Tibial artery (tissue), 4 donors: ENCODE data around the gene AMIGO1.

Source experiments
- DNase-seq, 2 donors: peaks; one replicate each; pipeline ENCODE4 v3.0.0-alpha.2; 2019
- H3K27ac ChIP-seq, 2 donors: fragments of 200-600 bp; sonication (generic) in 1 of 2; 1 replicate in 1 of 2; 2 replicates in 1 of 2; pipeline ENCODE4 v1.5.1; 2018 to 2019; ENCODE audit warnings: mild to moderate bottlenecking in 1 of 2
- H3K27me3 ChIP-seq, 2 donors: fragments of 200-600 bp; sonication (generic) in 1 of 2; one replicate each; pipeline versions ENCODE4 v1.5.1 to v1.6.0; 2016 to 2019
- H3K36me3 ChIP-seq, 3 donors: fragments of 200-600 bp; sonication (generic) in 2 of 3; one replicate each; pipeline ENCODE4 v1.5.1; 2016 to 2019; ENCODE audit warnings: mild to moderate bottlenecking in 2 of 3
- H3K4me1 ChIP-seq, 4 donors: fragments of 200-600 bp; sonication (generic) in 2 of 4; 1 replicate in 3 of 4; 2 replicates in 1 of 4; pipeline ENCODE4 v1.5.1; 2016 to 2019
- H3K4me3 ChIP-seq, 2 donors: fragments of 200-600 bp; sonication (generic) in 1 of 2; 1 replicate in 1 of 2; 2 replicates in 1 of 2; pipeline ENCODE4 v1.5.1; 2018 to 2019; ENCODE audit warnings: mild to moderate bottlenecking in 2 of 2
- H3K9me3 ChIP-seq, 3 donors: fragments of 200-600 bp; sonication (generic) in 1 of 3; one replicate each; pipeline ENCODE4 v1.5.1; 2016 to 2019
- CTCF ChIP-seq, 2 experiments: fragments of 200-600 bp in 1 of 2; fragments of 450-650 bp in 1 of 2; IDR thresholded peaks; one replicate each; pipeline ENCODE4 v1.5.1; 2017 to 2019; ENCODE audit warnings: antibody characterized with exemption in 2 of 2, mild to moderate bottlenecking in 1 of 2, moderate library complexity in 1 of 2
- intact Hi-C: fragments of 100-400 bp; cut with DNase I; formaldehyde crosslinking; loops from one replicate; pipeline ENCODE4 v1.15.0; 2023; ENCODE audit warnings: low total_unique reads

Gene AMIGO1

GRCh38 chr1:109508001-109508872, 1.3 kb downstream of the AMIGO1 start:
- Histone ChIP-seq H3K9me3 (no peaks in the 10 kb centered on the region), H3K4me1 (peaks cover 0 to 23% (median 17%) of the 10 kb centered on the region in 4 donors), H3K27me3 (no peaks in the 10 kb centered on the region), H3K27ac (peak overlapping the region; percentile 69 to 77), H3K4me3 (peak overlapping the region; percentile 68 to 89), H3K36me3 (peaks cover 0 to 12% (median 0%) of the 10 kb centered on the region in 3 donors)
- DNase-seq = no peak
- intact Hi-C loops = no loop called here
- no peak for TF ChIP-seq CTCF (IDR thresholded peaks at IDR 0.05)

DNA sequence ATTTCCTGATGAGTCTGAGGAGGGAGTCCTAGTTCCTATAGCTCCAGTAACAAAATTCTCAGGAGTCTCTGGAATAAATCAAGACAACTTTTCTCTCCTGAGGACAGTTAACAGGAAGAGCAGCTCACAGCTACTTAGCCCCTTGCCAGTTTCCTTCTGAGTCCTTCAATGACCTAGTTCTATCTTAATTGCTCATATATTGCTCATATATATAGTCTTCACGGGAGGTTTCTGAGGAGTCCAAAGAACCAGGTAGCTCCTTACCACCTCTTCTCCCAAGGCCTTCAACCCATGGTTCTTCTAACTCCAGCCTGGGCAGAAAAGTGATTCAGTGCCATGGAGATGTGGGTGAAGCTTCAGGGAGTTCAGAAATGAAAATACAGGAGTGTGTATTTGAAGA, 4.6 kb downstream of the AMIGO1 start:
- no peaks in the 10 kb centered on the region for H3K27me3 ChIP-seq
- H3K27ac ChIP-seq = no peak overlapping the region
- DNase-seq = no peak
- no peak overlapping the region for H3K4me3 ChIP-seq
- H3K36me3 ChIP-seq = peaks cover 0 to 31% (median 0%) of the 10 kb centered on the region in 3 donors
- H3K4me1 ChIP-seq = peaks cover 0 to 44% (median 28%) of the 10 kb centered on the region in 4 donors
- no peaks in the 10 kb centered on the region for H3K9me3 ChIP-seq
- intact Hi-C loops = no loop called here
- TF ChIP-seq CTCF (IDR thresholded peaks at IDR 0.05) = no peak

- peaks cover 0 to 50% (median 29%) of the 10 kb centered on the region in 4 donors for H3K4me1 ChIP-seq
- H3K36me3 ChIP-seq = peaks cover 0 to 31% (median 3%) of the 10 kb centered on the region in 3 donors
- intact Hi-C loops = no loop called here
- no peak overlapping the region for H3K27ac ChIP-seq
- no peak for TF ChIP-seq CTCF (IDR thresholded peaks at IDR 0.05)
- no peak overlapping the region for H3K4me3 ChIP-seq
- no peaks in the 10 kb centered on the region for H3K9me3 ChIP-seq
- DNase-seq = no peak
- no peaks in the 10 kb centered on the region for H3K27me3 ChIP-seq
Measured at GRCh38 chr1:109503935-109504334, 5.6 kb downstream of the AMIGO1 start.

GRCh38 chr1:109502364-109502851, 7.1 kb downstream of the AMIGO1 start:
- Histone ChIP-seq H3K27me3 (no peaks in the 10 kb centered on the region), H3K4me3 (no peak overlapping the region), H3K27ac (peak overlapping the region in 1 of 2 donors; percentile 59), H3K4me1 (peaks cover 0 to 57% (median 27%) of the 10 kb centered on the region in 4 donors), H3K9me3 (no peaks in the 10 kb centered on the region), H3K36me3 (peaks cover 0 to 36% (median 3%) of the 10 kb centered on the region in 3 donors)
- TF ChIP-seq CTCF (IDR thresholded peaks at IDR 0.05) = no peak
- intact Hi-C loops = no loop called here
- DNase-seq = no peak

GRCh38 chr1:109501644-109502363, 7.7 kb downstream of the AMIGO1 start:
- no peak for TF ChIP-seq CTCF (IDR thresholded peaks at IDR 0.05)
- no peak overlapping the region for H3K4me3 ChIP-seq
- H3K4me1 ChIP-seq = peaks cover 0 to 61% (median 30%) of the 10 kb centered on the region in 4 donors
- H3K36me3 ChIP-seq = peaks cover 0 to 37% (median 9%) of the 10 kb centered on the region in 3 donors
- H3K27ac ChIP-seq = peak overlapping the region; percentile 29 to 59
- no peak for DNase-seq
- H3K27me3 ChIP-seq = no peaks in the 10 kb centered on the region
- intact Hi-C loops = loop anchor here (1.0 kb wide), 1 partner anchor 13 kb away; no protein-coding TSS in a partner anchor
- no peaks in the 10 kb centered on the region for H3K9me3 ChIP-seq
